Pancreas (tissue), 10 donors: Measurements from ENCODE around the gene CCM2. TPM values are rescaled to one million over a fixed set of nuclear protein-coding genes. Genes with fewer than 3 reads are reported as not detected.

Experiments
- ATAC-seq, 4 donors: fragments of 200-7000 bp; cut with Tn5 transposase; one replicate each; pipeline versions ENCODE4 v1.8.0 to v1.9.1; 2020; ENCODE audit warnings: mild to moderate bottlenecking in 4 of 4, moderate library complexity in 4 of 4
- DNase-seq, 6 donors: peaks; one replicate each; pipeline ENCODE4 v3.0.0-alpha.2; 2020
- FAIRE-seq: peaks from 2 replicates; lab custom pipeline; 2012; peaks lifted over from hg19 to GRCh38; lab: Jason Lieb, UNC
- H3K27ac ChIP-seq, 4 donors: fragments of 200-600 bp; sonication (generic); 1 replicate in 3 of 4; 2 replicates in 1 of 4; pipeline versions ENCODE4 v1.5.0 to v1.8.0; 2020
- H3K27me3 ChIP-seq, 4 donors: fragments of 200-600 bp; one replicate each; pipeline ENCODE4 v1.8.0; 2021
- H3K36me3 ChIP-seq, 3 donors: fragments of 200-600 bp; sonication (generic) in 1 of 3; one replicate each; pipeline versions ENCODE4 v1.5.0 to v1.8.0; 2020 to 2021
- H3K4me1 ChIP-seq, 3 donors: fragments of 200-600 bp; one replicate each; pipeline ENCODE4 v1.8.0; 2021
- H3K4me3 ChIP-seq, 4 donors: fragments of 200-600 bp; sonication (generic) in 2 of 4; one replicate each; pipeline versions ENCODE4 v1.5.0 to v1.8.0; 2020 to 2021
- H3K9me3 ChIP-seq, 4 donors: fragments of 200-600 bp; one replicate each; pipeline ENCODE4 v1.8.0; 2021
- WGBS, 2 donors: extraction: QIAGEN DNeasy Blood & Tissue Kit; methylation state at CpG; one replicate each; pipeline ENCODE4 v1.1.7; 2013; 5-methylcytosine and 5-hydroxymethylcytosine counted together
- intact Hi-C, 3 donors: fragments of 100-400 bp; cut with DNase I; formaldehyde crosslinking; loops; one replicate each; pipeline versions ENCODE4 v1.11.1 to v1.14.2; 2022
- polyA plus RNA-seq, 2 donors: library from polyadenylated mRNA; stranded (reverse); fragments of 200-250 nt; gene quantifications; one replicate each; pipeline ENCODE4 v1.2.3, GENCODE V29; 2013
- total RNA-seq, 6 donors: library from RNA; stranded (reverse); fragmentation: NEBNext Ultra II Directional in 4 of 6; extraction: Animal tissue kit (Norgen Biotek cat#: 25700) in 4 of 6; gene quantifications; one replicate each; pipeline versions ENCODE4 v1.2.1 to v1.2.4, GENCODE V29; 2021 to 2023
- TF ChIP-seq, protein P1 (sequence below), 4 donors: fragments of 200-600 bp; sonication (generic) in 3 of 4; IDR thresholded peaks; one replicate each; pipeline versions ENCODE4 v1.5.0 to v1.8.0; 2021; ENCODE audit warnings: antibody characterized with exemption in 4 of 4
- donor health status: healthy with polysubstance abuse.
- donor health status: DM: no; HTN: no; CAD: no; lungs with moderate emphysema.
- donor health status: DM: no; HTN: no; CAD: no.
- donor health status: control.
- donor health status: control.
- donor health status: Bipolar disorder and iron deficiency.
- donor health status: DM: yes; HTN: yes; CAD: no.
- donor health status: DM: no; HTN: no; CAD: no.
- donor health status: DM: no; HTN: no; CAD: no.
- donor health status: DM: yes; HTN: yes; CAD: no.

The CCM2 gene
- total and polyA plus RNA-seq, 8 donors = 13.4 to 33.7 (median 16.5) TPM

DNA sequence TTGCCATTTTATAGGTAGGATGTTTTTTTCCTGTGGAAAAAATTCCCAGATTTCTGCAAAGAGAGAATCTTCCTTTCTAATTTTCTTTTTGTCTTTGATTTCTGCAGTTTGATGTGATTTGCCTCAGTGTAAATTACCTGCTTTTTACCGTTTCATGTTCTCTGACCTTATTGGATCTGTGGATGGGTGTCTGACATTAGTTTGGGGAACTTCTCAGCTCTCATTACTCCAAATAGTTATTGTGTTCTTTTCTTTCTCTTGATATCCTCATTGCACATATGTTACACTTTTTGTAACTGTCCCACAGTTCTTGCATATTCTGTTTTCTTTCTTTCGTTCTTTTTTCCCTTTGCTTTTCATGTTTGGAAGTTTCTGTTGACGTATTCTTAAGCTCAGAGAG, 60.3 kb downstream of the CCM2 start:
- Histone ChIP-seq H3K9me3 (no peaks in the 10 kb centered on the region), H3K4me1 (no peaks in the 10 kb centered on the region), H3K36me3 (no peaks in the 10 kb centered on the region), H3K27ac (no peak overlapping the region), H3K27me3 (no peaks in the 10 kb centered on the region), H3K4me3 (no peak overlapping the region)
- intact Hi-C loops = no loop called here
- no peak for ATAC-seq
- no peak for DNase-seq
- TF ChIP-seq, protein P1, sequence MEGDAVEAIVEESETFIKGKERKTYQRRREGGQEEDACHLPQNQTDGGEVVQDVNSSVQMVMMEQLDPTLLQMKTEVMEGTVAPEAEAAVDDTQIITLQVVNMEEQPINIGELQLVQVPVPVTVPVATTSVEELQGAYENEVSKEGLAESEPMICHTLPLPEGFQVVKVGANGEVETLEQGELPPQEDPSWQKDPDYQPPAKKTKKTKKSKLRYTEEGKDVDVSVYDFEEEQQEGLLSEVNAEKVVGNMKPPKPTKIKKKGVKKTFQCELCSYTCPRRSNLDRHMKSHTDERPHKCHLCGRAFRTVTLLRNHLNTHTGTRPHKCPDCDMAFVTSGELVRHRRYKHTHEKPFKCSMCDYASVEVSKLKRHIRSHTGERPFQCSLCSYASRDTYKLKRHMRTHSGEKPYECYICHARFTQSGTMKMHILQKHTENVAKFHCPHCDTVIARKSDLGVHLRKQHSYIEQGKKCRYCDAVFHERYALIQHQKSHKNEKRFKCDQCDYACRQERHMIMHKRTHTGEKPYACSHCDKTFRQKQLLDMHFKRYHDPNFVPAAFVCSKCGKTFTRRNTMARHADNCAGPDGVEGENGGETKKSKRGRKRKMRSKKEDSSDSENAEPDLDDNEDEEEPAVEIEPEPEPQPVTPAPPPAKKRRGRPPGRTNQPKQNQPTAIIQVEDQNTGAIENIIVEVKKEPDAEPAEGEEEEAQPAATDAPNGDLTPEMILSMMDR (IDR thresholded peaks at IDR 0.05) = no peak
- 93 to 96% methylated on average over 3 of the region's 3 CpGs for WGBS, 2 donors
- no peak for FAIRE-seq

DNA sequence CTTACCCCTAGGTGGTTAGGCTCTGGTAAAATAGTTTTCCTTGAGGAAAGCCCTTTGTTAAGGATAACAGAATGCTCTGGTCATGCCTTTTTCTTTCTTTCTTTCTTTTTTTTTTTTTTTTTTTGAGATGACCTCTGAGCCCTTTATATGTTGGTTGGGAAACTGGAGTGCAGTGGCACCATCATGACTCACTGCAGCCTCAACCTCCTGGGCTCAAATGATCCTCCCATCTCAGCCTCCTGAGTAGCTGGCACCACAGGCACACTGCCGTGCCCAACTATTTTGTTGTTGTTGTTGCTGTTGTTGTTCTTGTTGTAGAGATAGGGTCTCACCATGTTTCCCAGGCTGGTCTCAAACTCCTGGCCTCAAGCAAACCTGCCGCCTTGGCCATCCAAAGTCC, 61.4 kb downstream of the CCM2 start:
- intact Hi-C loops = no loop called here
- TF ChIP-seq, protein P1 (IDR thresholded peaks at IDR 0.05) = no peak
- ATAC-seq (no peak), FAIRE-seq (no peak), DNase-seq (no peak)
- no peaks in the 10 kb centered on the region for H3K36me3 ChIP-seq
- H3K27me3 ChIP-seq = no peaks in the 10 kb centered on the region
- no peaks in the 10 kb centered on the region for H3K4me1 ChIP-seq
- WGBS, 2 donors = 98% methylated on average over 2 of the region's 2 CpGs
- H3K9me3 ChIP-seq = no peaks in the 10 kb centered on the region
- H3K27ac ChIP-seq = no peak overlapping the region
- no peak overlapping the region for H3K4me3 ChIP-seq

DNA sequence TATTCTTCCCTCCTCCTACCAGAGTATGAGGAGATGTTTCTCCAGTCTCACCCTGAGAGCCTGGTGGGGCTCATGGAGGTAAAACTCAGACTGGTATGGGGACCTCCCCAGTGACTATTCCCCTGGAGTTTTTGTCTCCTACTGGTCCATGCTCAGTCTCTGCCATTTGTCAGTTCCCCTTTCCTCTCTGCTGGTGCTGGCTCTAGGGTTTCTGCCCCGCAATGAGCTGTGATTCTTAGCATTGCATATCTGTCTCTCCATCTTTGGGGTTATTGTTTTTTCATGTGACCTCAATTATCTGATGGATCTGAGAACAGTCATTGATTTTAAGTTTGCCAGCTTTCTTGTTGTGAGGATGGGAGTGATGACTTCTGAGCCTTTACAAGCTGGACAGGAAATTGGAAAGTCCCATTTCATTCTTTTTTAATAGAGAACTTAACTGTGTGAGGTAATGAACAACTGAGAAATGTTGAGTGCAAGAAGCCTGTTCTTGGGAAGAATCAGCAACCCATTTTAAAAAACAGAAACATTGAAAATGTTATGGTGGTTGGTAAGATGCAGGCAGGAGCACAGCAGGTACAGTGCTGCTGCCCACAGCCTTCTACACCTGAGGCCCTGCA, 61.9 kb downstream of the CCM2 start:
- Histone ChIP-seq H3K4me1 (no peaks in the 10 kb centered on the region), H3K9me3 (no peaks in the 10 kb centered on the region), H3K36me3 (no peaks in the 10 kb centered on the region), H3K4me3 (no peak overlapping the region), H3K27me3 (no peaks in the 10 kb centered on the region), H3K27ac (no peak overlapping the region)
- TF ChIP-seq, protein P1 (IDR thresholded peaks at IDR 0.05) = no peak
- WGBS, 2 donors = 91 to 93% methylated on average over 1 of the region's 1 CpG
- intact Hi-C loops = no loop called here
- ATAC-seq (no peak), FAIRE-seq (no peak), DNase-seq (no peak)

DNA sequence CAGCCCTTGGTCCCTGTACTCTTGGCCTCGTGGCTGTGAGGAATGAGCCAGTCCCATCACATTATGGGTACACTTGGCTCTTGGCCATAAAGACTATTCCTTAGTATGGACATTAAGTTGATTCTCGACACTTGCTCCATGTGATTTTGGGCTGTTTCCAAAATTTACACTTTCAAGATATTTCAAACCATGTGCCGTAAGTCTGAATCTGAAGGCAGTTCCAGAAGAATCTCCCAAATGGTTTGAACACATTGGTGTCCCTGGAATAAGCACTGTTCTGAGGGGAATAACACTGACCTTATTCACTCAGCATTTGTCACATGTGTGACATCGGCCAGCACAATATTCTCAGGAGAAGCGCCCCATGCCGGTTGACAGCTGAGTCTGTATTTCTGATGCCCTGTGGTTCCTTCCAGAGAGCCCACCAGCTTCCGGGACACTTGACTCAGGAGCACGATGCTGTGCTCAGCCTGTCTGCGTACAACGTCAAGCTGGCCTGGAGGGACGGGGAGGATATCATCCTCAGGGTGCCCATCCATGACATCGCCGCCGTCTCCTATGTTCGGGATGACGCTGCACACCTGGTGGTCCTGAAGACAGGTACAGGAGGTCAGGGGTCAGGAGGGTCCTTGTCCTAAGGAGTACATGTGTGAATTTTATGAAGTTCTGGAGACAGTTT, 64.2 kb downstream of the CCM2 start:
- FAIRE-seq = no peak
- H3K4me1 ChIP-seq = no peaks in the 10 kb centered on the region
- ATAC-seq = no peak
- no peaks in the 10 kb centered on the region for H3K27me3 ChIP-seq
- DNase-seq = no peak
- intact Hi-C loops = no loop called here
- no peaks in the 10 kb centered on the region for H3K9me3 ChIP-seq
- H3K27ac ChIP-seq = no peak overlapping the region
- H3K36me3 ChIP-seq = peaks cover 0 to 5% (median 3%) of the 10 kb centered on the region in 3 donors
- 89 to 97% methylated on average over 16 of the region's 16 CpGs for WGBS, 2 donors
- no peak overlapping the region for H3K4me3 ChIP-seq
- TF ChIP-seq, protein P1 (IDR thresholded peaks at IDR 0.05) = no peak
